Measurements from ENCODE around the gene PRRT1B. TPM values are rescaled to one million over a fixed set of nuclear protein-coding genes. Genes with fewer than 3 reads are reported as not detected.

PRRT1B gene
- polyA plus RNA-seq, 2 of the 4 experiments (the other 2 are of a cell fraction): 0.79 to 0.80 TPM

DNA sequence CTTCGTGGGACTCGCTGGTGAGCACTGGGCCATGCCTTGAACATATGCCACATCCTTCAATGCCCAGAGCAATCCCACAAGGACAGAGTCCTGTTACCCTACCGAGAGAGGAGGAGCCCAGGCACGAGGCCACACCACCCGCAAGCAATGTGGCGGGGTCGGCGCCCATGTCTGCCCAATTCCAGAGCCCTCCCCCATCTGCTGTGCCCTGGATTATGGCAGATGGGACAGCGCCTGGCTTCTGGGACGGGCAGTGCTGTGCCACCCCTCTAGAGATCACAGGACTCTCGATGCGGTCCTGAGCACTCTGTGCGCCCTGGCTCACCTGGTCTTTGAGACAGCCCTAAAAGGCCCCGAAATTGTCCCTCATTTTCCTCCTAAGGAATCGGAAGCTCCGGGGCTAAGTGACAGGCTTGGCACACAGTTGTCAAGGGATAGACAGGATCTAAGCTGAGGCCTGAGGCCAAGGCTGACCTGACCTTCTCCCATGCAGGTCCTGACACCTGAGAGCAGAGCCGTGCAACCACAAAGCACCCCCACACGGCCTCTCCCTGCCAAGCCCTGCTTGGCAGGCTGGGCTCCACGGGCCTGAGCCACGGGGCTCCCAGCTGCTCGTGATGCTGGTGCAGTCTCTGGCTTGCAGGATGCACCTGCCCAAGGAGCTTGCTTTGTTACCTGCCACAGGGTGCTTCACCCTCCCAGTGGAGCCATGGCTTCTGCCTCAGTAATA is 48.8 kb downstream of the PRRT1B start:
- no peak for ATAC-seq
- DNase-seq (ENCODE audit: low read depth in 1 of 2, low spot score in 1 of 2): no peak
- Histone ChIP-seq H3K27ac (peak overlapping the region in 1 of 2 experiments; percentile 77; a peak in 2 of 6 replicates), H3K4me2 (no peak overlapping the region), H3K9me3 (no peaks in the 10 kb centered on the region), H3K4me1 (peaks cover 23% of the 10 kb centered on the region), H3K4me3 (no peak overlapping the region)
- ChIA-PET CTCF (interaction anchor here (0.7 to 27.5 kb wide), 6 partner anchors 9 to 244 kb away, joined by 3 to 737 read pairs (median 5); partner anchors contain the start of gene RAPGEF1), POLR2A (interaction anchor here (0.6 to 1.0 kb wide), 2 partner anchors 17 to 204 kb away, joined by 3 to 6 read pairs; no protein-coding TSS in a partner anchor)
- no peak for FAIRE-seq
- 88% methylated on average over 16 of the region's 21 CpGs for WGBS (ENCODE audit: missing lambda C conversion rate)
- no peak for TF ChIP-seq PHF8 (IDR thresholded peaks at IDR 0.05; ENCODE audit: borderline replicate concordance, low read depth)
- no peak for TF ChIP-seq CHD4 (IDR thresholded peaks at IDR 0.05; ENCODE audit: borderline replicate concordance)
- TF ChIP-seq ESRRA (IDR thresholded peaks at IDR 0.05; ENCODE audit: borderline replicate concordance, low read length): no peak
- no peak for TF ChIP-seq TFCP2L1 (CRISPR knock-in tag; IDR thresholded peaks at IDR 0.05)
- TF ChIP-seq, protein P1, sequence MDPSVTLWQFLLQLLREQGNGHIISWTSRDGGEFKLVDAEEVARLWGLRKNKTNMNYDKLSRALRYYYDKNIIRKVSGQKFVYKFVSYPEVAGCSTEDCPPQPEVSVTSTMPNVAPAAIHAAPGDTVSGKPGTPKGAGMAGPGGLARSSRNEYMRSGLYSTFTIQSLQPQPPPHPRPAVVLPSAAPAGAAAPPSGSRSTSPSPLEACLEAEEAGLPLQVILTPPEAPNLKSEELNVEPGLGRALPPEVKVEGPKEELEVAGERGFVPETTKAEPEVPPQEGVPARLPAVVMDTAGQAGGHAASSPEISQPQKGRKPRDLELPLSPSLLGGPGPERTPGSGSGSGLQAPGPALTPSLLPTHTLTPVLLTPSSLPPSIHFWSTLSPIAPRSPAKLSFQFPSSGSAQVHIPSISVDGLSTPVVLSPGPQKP (IDR thresholded peaks at IDR 0.05; ENCODE audit: low read depth, low read length): no peak
- no peak for TF ChIP-seq BHLHE40 (IDR thresholded peaks at IDR 0.05; ENCODE audit: low read depth, low read length)
- TF ChIP-seq, protein P2, sequence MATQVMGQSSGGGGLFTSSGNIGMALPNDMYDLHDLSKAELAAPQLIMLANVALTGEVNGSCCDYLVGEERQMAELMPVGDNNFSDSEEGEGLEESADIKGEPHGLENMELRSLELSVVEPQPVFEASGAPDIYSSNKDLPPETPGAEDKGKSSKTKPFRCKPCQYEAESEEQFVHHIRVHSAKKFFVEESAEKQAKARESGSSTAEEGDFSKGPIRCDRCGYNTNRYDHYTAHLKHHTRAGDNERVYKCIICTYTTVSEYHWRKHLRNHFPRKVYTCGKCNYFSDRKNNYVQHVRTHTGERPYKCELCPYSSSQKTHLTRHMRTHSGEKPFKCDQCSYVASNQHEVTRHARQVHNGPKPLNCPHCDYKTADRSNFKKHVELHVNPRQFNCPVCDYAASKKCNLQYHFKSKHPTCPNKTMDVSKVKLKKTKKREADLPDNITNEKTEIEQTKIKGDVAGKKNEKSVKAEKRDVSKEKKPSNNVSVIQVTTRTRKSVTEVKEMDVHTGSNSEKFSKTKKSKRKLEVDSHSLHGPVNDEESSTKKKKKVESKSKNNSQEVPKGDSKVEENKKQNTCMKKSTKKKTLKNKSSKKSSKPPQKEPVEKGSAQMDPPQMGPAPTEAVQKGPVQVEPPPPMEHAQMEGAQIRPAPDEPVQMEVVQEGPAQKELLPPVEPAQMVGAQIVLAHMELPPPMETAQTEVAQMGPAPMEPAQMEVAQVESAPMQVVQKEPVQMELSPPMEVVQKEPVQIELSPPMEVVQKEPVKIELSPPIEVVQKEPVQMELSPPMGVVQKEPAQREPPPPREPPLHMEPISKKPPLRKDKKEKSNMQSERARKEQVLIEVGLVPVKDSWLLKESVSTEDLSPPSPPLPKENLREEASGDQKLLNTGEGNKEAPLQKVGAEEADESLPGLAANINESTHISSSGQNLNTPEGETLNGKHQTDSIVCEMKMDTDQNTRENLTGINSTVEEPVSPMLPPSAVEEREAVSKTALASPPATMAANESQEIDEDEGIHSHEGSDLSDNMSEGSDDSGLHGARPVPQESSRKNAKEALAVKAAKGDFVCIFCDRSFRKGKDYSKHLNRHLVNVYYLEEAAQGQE (IDR thresholded peaks at IDR 0.05): no peak
- no peak for TF ChIP-seq NFE2L2 (conservative IDR thresholded peaks at IDR 0.05; ENCODE audit: low read length)
- no peak for TF ChIP-seq POLR2AphosphoS2 (conservative IDR thresholded peaks at IDR 0.05; ENCODE audit: low read length)
- no peak for TF ChIP-seq JUN (IDR thresholded peaks at IDR 0.05)
- TF ChIP-seq ZSCAN20 (CRISPR knock-in tag; IDR thresholded peaks at IDR 0.05): no peak
- no peak for TF ChIP-seq RCOR1 (IDR thresholded peaks at IDR 0.05; ENCODE audit: low read depth, low read length)
- TF ChIP-seq MAZ (IDR thresholded peaks at IDR 0.05; ENCODE audit: borderline replicate concordance, low read depth, low read length): no peak
- TF ChIP-seq, protein P3, sequence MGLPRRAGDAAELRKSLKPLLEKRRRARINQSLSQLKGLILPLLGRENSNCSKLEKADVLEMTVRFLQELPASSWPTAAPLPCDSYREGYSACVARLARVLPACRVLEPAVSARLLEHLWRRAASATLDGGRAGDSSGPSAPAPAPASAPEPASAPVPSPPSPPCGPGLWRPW (IDR thresholded peaks at IDR 0.05): no peak
- no peak for TF ChIP-seq HOXB5 (CRISPR knock-in tag; IDR thresholded peaks at IDR 0.05)
- no peak for TF ChIP-seq SMC3 (IDR thresholded peaks at IDR 0.05)
- TF ChIP-seq FOXS1 (CRISPR knock-in tag; IDR thresholded peaks at IDR 0.05): no peak
- TF ChIP-seq CEBPB (IDR thresholded peaks at IDR 0.05): no peak
- TF ChIP-seq EHF (CRISPR knock-in tag; IDR thresholded peaks at IDR 0.05): no peak

DNA sequence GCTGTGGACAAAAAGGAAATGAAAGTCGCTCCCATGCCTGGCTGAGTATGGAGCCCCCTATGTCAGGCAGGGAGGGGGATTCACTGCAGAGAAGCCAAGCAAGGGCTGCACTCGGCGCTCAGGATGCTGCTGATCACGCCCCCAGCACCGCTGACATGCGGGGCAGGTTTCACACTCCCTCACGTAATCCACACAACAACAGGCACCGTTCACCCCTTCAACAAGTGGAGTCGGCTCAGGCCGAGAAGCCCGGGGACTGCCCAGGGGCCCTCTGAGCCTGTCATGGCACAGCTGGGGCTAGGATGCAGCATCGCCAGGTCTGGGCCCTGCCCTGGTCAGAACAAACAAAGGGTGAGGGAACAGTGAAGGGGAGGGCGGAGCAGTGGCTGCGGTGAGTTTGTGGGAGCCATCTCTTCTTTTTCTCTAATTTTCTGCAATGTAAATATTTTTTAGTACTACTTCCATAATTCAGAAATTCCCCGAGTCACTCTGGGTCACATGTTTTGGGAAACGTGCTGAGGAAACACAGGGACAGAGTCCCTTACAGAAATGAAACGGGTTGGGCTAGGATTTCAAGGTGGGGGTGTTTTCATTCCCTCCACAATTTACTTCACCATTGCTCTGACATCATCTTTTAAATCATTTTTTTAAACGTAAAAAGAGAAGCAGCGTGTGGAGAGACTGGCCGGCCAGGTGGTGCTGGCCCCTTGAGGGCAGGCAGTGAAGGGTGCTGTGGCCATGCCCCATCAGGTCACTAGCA is 49.8 kb downstream of the PRRT1B start:
- Histone ChIP-seq H3K4me1 (peaks cover 23% of the 10 kb centered on the region), H3K27ac (peak overlapping the region; percentile 58 to 77), H3K4me3 (no peak overlapping the region), H3K9me3 (no peaks in the 10 kb centered on the region), H3K4me2 (peak overlapping the region; percentile 28; the same call in 2 of the 3 replicates)
- no peak for TF ChIP-seq HOXB13 (CRISPR knock-in tag; IDR thresholded peaks at IDR 0.05; ENCODE audit: low read depth)
- no peak for TF ChIP-seq ESRRA (IDR thresholded peaks at IDR 0.05; ENCODE audit: borderline replicate concordance, low read length)
- DNase-seq (ENCODE audit: low read depth in 1 of 2, low spot score in 1 of 2) (no peak), ATAC-seq (no peak), FAIRE-seq (no peak)
- ChIA-PET CTCF (interaction anchor here (0.6 to 27.5 kb wide), 6 partner anchors 8 to 245 kb away, joined by 3 to 737 read pairs (median 5); partner anchors contain the start of gene RAPGEF1), POLR2A (interaction anchor here (1.0 kb wide), 1 partner anchor 16 kb away, joined by 3 read pairs; no protein-coding TSS in a partner anchor)
- 80% methylated on average over 20 of the region's 20 CpGs for WGBS (ENCODE audit: missing lambda C conversion rate)
